Sigmoid colon (tissue), 4 donors: ENCODE measurements around the gene PHB1.

Experiments
- CTCF ChIP-seq, 4 experiments: fragments of 450-650 bp in 3 of 4; fragments of 200-600 bp in 1 of 4; IDR thresholded peaks; one replicate each; pipeline ENCODE4 v1.5.1; 2016 to 2019; ENCODE audit warnings: antibody characterized with exemption in 4 of 4, mild to moderate bottlenecking in 3 of 4, moderate library complexity in 2 of 4
- POLR2A ChIP-seq, 2 donors: fragments of 450-650 bp; IDR thresholded peaks; one replicate each; pipeline ENCODE4 v1.6.1; 2016; ENCODE audit warnings: antibody characterized with exemption in 2 of 2, mild to moderate bottlenecking in 2 of 2, moderate library complexity in 2 of 2
- POLR2AphosphoS5 ChIP-seq, 4 donors: sonication (generic); formaldehyde crosslinking; IDR thresholded peaks; one replicate each; pipeline ENCODE4 v1.6.1; 2017; ENCODE audit warnings: antibody characterized with exemption in 4 of 4

- TF ChIP-seq CTCF (IDR thresholded peaks at IDR 0.05) (no peak), POLR2A (IDR thresholded peaks at IDR 0.05) (no peak), POLR2AphosphoS5 (IDR thresholded peaks at IDR 0.05) (no peak)
These were observed 25.8 kb downstream of the PHB1 start for GRCh38 chr17:49388692-49389513.
